Measurements from ENCODE around the gene LRRC3C. TPM values are rescaled to one million over a fixed set of nuclear protein-coding genes. Genes with fewer than 3 reads are reported as not detected.

The LRRC3C gene
- total RNA-seq, 2 donors from 2014 or later = not detected

- no peak for TF ChIP-seq CTCF (IDR thresholded peaks at IDR 0.05)
- Histone ChIP-seq H3K9me3 (no peaks in the 10 kb centered on the region), H3K4me3 (no peak overlapping the region), H3K27ac (no peak overlapping the region), H3K36me3 (no peaks in the 10 kb centered on the region), H3K27me3 (replicated peaks; ENCODE audit: insufficient read depth) (no peaks in the 10 kb centered on the region), H3K4me1 (ENCODE audit: control insufficient read depth in 1 of 2, low read depth in 2 of 2) (peaks cover 4 to 11% of the 10 kb centered on the region in 2 donors)
- no peak for DNase-seq (ENCODE audit: low spot score)
- ATAC-seq (ENCODE audit: insufficient number of reproducible peaks, low FRiP score, low read depth) = no peak
Observed at GRCh38 chr17:39954876-39955275, 27.3 kb downstream of the LRRC3C start.

- H3K27me3 ChIP-seq (replicated peaks; ENCODE audit: insufficient read depth) = no peaks in the 10 kb centered on the region
- H3K9me3 ChIP-seq = no peaks in the 10 kb centered on the region
- H3K4me1 ChIP-seq (ENCODE audit: control insufficient read depth in 1 of 2, low read depth in 2 of 2) = peaks cover 4 to 11% of the 10 kb centered on the region in 2 donors
- no peak for TF ChIP-seq CTCF (IDR thresholded peaks at IDR 0.05)
- H3K36me3 ChIP-seq = no peaks in the 10 kb centered on the region
- no peak overlapping the region for H3K4me3 ChIP-seq
- no peak for ATAC-seq (ENCODE audit: insufficient number of reproducible peaks, low FRiP score, low read depth)
- no peak overlapping the region for H3K27ac ChIP-seq
- no peak for DNase-seq (ENCODE audit: low spot score)
Observed at GRCh38 chr17:39955726-39956225, 28.2 kb downstream of the LRRC3C start.

- no peaks in the 10 kb centered on the region for H3K36me3 ChIP-seq
- H3K27me3 ChIP-seq (replicated peaks; ENCODE audit: insufficient read depth) = no peaks in the 10 kb centered on the region
- TF ChIP-seq CTCF (IDR thresholded peaks at IDR 0.05) = no peak
- no peak overlapping the region for H3K4me3 ChIP-seq
- H3K27ac ChIP-seq = no peak overlapping the region
- no peak for ATAC-seq (ENCODE audit: insufficient number of reproducible peaks, low FRiP score, low read depth)
- H3K4me1 ChIP-seq (ENCODE audit: control insufficient read depth in 1 of 2, low read depth in 2 of 2) = no peaks in the 10 kb centered on the region
- no peaks in the 10 kb centered on the region for H3K9me3 ChIP-seq
- DNase-seq (ENCODE audit: low spot score) = no peak
Observed at GRCh38 chr17:39960524-39961041, 33.1 kb downstream of the LRRC3C start.

GRCh38 chr17:39962642-39963220 is 35.2 kb downstream of the LRRC3C start, which contains the start of gene GSDMA:
Gene GSDMA, plus strand, starts transcription at chr17:39963004. Its CDS starts 2,684 bp downstream, at chr17:39965688.
- ATAC-seq (ENCODE audit: insufficient number of reproducible peaks, low FRiP score, low read depth) = no peak
- no peaks in the 10 kb centered on the region for H3K36me3 ChIP-seq

GRCh38 chr17:39963829-39964228 is 36.3 kb downstream of the LRRC3C start:
- Histone ChIP-seq H3K36me3 (no peaks in the 10 kb centered on the region), H3K27ac (no peak overlapping the region), H3K27me3 (replicated peaks; ENCODE audit: insufficient read depth) (no peaks in the 10 kb centered on the region), H3K4me3 (no peak overlapping the region), H3K4me1 (ENCODE audit: control insufficient read depth in 1 of 2, low read depth in 2 of 2) (no peaks in the 10 kb centered on the region), H3K9me3 (no peaks in the 10 kb centered on the region)
- DNase-seq (ENCODE audit: low spot score) (no peak), ATAC-seq (ENCODE audit: insufficient number of reproducible peaks, low FRiP score, low read depth) (no peak)
- no peak for TF ChIP-seq CTCF (IDR thresholded peaks at IDR 0.05)

More at GRCh38 chr17:39962642-39963220, 35.2 kb downstream of the LRRC3C start, which contains the start of gene GSDMA:
- Histone ChIP-seq H3K4me1 (ENCODE audit: control insufficient read depth in 1 of 2, low read depth in 2 of 2) (no peaks in the 10 kb centered on the region), H3K4me3 (no peak within 1 kb of the TSS), H3K27ac (no peak within 1 kb of the TSS), H3K27me3 (replicated peaks; ENCODE audit: insufficient read depth) (no peaks in the 10 kb centered on the region), H3K9me3 (no peaks in the 10 kb centered on the region)
- no peak for TF ChIP-seq CTCF (IDR thresholded peaks at IDR 0.05)
- no peak for DNase-seq (ENCODE audit: low spot score)

Data from thoracic aorta (tissue), 2 donors.